GM19193 (cell line): ENCODE results near the gene SDR9C7.

Source experiments
- POLR2A ChIP-seq: IDR thresholded peaks from 4 replicates; pipeline ENCODE4 v1.6.1; 2011; ENCODE audit not compliant: insufficient read depth, insufficient read length; ENCODE audit errors: extremely low read depth

Gene SDR9C7

DNA sequence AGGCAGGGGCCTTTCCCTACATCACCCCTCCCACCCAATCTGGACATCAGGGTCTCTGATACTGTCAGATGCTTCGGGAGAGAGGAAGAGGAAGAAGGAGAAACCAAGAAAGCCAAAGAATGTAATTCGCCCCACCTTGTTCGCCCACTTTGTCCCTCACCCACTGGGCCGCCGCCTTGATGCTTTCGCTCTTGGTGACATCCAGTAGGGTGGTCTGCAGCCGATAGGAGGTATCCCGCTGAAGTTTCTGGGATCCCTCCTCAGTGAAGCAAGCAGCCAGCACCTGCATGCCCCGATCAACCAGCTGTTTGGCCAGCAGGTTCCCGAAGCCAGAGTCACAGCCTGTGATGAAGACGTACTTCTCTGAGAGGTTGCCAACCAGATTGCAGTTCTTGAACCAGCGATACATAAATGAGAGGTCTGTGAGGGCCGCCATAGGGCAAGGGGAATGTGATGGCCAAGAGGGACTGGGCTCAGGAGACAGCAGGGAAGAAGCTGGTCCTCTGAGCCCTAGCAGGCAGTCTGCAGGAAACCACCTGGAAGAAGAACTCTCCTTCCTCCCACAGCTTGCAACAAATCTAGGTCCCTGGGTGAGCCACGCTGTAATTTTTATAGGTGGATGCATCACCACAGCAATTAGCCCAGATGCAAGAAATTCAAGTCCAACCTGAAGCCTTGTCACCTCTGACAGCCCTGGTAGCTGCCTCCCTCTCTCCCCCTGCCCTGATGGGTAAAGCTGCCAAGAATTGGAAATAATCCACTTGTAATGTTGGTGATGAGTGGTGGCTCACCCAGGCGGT is at the start of gene SDR9C7:
SDR9C7 (minus strand) TSS at position 583 of the 800 bp plus-strand sequence; CDS start at position 436, 147 bp downstream.
- TF ChIP-seq POLR2A = no peak

DNA sequence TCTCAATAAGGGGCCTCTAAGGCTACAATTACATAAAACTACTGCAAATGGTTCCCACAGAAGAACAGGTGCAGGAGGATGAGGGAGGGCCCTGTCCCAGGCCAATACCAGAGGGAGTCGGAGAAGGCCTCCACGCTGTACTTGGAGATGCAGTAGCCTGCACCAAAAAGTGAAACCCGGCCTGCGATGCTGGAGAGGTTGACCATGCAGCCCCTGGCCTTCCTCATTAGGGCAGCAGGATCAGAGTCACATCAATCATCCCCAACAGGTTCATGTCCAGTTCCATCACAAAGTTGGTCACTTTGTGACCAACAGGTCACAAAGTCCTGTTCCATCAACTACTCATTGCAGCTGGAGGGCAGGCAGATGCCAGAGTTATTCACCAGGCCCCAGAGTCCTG is 49.2 kb upstream of the SDR9C7 start:
- no peak for TF ChIP-seq POLR2A

GRCh38 chr12:56980941-56981530 is 46.8 kb upstream of the SDR9C7 start:
- no peak for TF ChIP-seq POLR2A

- TF ChIP-seq POLR2A = no peak
These were observed 46.1 kb upstream of the SDR9C7 start for GRCh38 chr12:56980268-56980667.

GRCh38 chr12:56979628-56980027 is 45.4 kb upstream of the SDR9C7 start:
- TF ChIP-seq POLR2A = no peak

GRCh38 chr12:56978397-56979138 is 44.4 kb upstream of the SDR9C7 start:
- TF ChIP-seq POLR2A = no peak

DNA sequence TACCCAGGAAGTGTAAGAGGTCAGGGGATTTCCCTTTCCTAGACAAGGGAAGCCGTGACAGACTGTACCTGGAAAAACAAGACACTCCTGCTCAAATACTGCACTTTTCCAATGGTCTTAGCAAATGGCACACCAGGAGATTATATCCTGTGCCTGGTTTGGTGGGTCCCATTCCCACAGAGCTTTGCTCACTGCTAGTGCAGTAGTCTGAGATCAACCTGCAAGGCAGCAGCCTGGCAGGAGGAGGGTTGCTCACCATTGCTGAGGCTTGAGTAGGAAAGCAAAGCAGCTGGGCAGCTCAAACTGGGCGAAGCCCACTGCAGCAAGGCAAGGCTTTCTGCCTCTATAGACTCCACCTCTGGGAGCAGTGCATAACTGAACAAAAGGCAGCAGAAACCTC is 24.2 kb upstream of the SDR9C7 start:
- TF ChIP-seq POLR2A = no peak

GRCh38 chr12:56957229-56958052 is 23.2 kb upstream of the SDR9C7 start, which contains the start of gene RDH16:
TSS of gene RDH16 (minus strand) at chr12:56957608. CDS start at chr12:56957462, 146 bp downstream.
- TF ChIP-seq POLR2A = no peak

DNA sequence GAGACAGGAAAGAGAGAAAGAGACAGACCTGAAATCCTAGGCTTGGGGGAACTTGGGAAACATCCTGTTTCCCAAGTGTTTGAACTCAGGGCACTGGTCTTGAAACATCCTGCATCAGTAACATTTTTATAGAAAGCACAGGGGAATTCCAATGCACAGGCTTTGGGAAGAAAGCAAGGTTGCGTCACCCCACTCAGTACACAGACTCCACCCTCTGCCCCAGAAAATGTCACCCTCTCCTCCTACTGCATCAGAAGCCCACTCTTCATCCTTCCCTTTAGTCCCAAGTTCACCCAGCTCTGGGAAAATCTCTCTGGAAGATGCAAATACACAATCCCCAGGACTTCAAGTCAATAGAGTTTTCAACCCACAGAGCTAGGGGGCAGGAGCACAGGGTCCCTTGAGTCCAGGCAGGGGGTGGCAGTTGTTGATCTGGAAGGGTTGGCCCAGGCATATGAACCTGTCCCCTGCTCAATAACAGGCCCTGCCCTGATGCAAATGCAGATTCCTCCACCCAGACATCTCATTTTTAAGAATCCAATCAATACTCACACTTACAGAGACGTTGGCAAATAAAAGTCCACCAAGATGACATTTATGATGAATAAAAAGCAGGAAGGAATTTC is 21.5 kb upstream of the SDR9C7 start:
- no peak for TF ChIP-seq POLR2A

GRCh38 chr12:56954958-56955355 is 20.7 kb upstream of the SDR9C7 start:
- no peak for TF ChIP-seq POLR2A

- no peak for TF ChIP-seq POLR2A
These were observed 20.1 kb upstream of the SDR9C7 start for GRCh38 chr12:56954057-56954957.

DNA sequence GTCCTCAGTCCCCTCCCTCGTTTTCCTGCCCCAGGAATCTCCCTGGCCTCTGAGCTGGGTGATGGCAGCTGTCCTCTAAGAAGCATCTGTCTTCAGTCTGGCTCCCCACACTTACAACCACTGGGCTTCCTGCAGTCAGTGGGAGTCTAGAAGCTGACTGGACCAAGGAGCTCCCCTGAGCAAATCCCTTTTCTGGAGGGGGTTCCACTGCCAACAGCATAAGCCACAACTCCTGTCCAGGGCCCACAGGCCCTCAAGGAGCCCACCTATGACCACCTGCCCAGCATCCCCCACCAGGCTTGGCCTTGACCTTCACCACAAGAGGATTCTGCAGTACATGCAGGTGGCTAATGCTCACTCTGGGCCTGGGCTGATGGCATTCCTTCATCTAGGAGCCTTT is 19.1 kb upstream of the SDR9C7 start:
- no peak for TF ChIP-seq POLR2A
